HEK293 (cell line): ENCODE measurements around the gene NAPSA.
A peak's percentile ranks its signal among the peaks of the same experiment; 100 is the strongest.

Source experiments
- CTCF ChIP-seq: fragments of 450-650 bp; formaldehyde crosslinking; IDR thresholded peaks from 2 replicates; pipeline ENCODE4 v1.5.1; 2016; ENCODE audit warnings: missing biosample characterization, missing genetic modification characterization
- EGR2 ChIP-seq: fragments of 450-650 bp; formaldehyde crosslinking; IDR thresholded peaks from 2 replicates; pipeline ENCODE4 v1.5.1; 2016; ENCODE audit warnings: low read depth, missing biosample characterization, missing genetic modification characterization
- GLI2 ChIP-seq: fragments of 450-650 bp; formaldehyde crosslinking; IDR thresholded peaks from 2 replicates; pipeline ENCODE4; 2017; ENCODE audit warnings: missing biosample characterization, missing genetic modification characterization, low read depth, borderline replicate concordance
- GLIS1 ChIP-seq: fragments of 450-650 bp; formaldehyde crosslinking; IDR thresholded peaks from 2 replicates; pipeline ENCODE4 v1.5.1; 2016; ENCODE audit warnings: missing biosample characterization, missing genetic modification characterization
- KLF8 ChIP-seq: fragments of 450-650 bp; formaldehyde crosslinking; IDR thresholded peaks from 2 replicates; pipeline ENCODE4 v1.5.1; 2016; ENCODE audit warnings: missing biosample characterization, missing genetic modification characterization
- MEIS1 ChIP-seq: sonication (generic); formaldehyde crosslinking; IDR thresholded peaks from 2 replicates; pipeline ENCODE4 v1.8.1; 2022; ENCODE audit warnings: missing genetic modification reagents, mild to moderate bottlenecking, borderline replicate concordance
- SCRT1 ChIP-seq: fragments of 450-650 bp; formaldehyde crosslinking; IDR thresholded peaks from 2 replicates; pipeline ENCODE4 v1.5.1; 2016; ENCODE audit warnings: missing biosample characterization, missing genetic modification characterization, borderline replicate concordance
- TCF7L2 ChIP-seq: IDR thresholded peaks from 2 replicates; pipeline ENCODE4 v1.6.1; 2011; ENCODE audit warnings: low read depth, mild to moderate bottlenecking, inconsistent platforms, low read length, moderate library complexity, borderline replicate concordance
- YY1 ChIP-seq: fragments of 450-650 bp; formaldehyde crosslinking; IDR thresholded peaks from 2 replicates; pipeline ENCODE4 v1.5.1; 2018; ENCODE audit warnings: missing biosample characterization, missing genetic modification characterization
- ZBTB48 ChIP-seq: fragments of 450-650 bp; formaldehyde crosslinking; IDR thresholded peaks from 2 replicates; pipeline ENCODE4 v1.5.1; 2016; ENCODE audit warnings: missing biosample characterization, missing genetic modification characterization
- ZFP3 ChIP-seq: fragments of 450-650 bp; formaldehyde crosslinking; IDR thresholded peaks from 2 replicates; pipeline ENCODE4 v1.5.1; 2016; ENCODE audit warnings: low read depth, missing biosample characterization, missing genetic modification characterization
- ZIC2 ChIP-seq: fragments of 450-650 bp; formaldehyde crosslinking; IDR thresholded peaks from 2 replicates; pipeline ENCODE4 v1.5.1; 2016; ENCODE audit warnings: missing biosample characterization, missing genetic modification characterization
- ZNF121 ChIP-seq: fragments of 450-650 bp; formaldehyde crosslinking; IDR thresholded peaks from 2 replicates; pipeline ENCODE4 v1.5.1; 2016; ENCODE audit warnings: missing biosample characterization, missing genetic modification characterization
- ZNF248 ChIP-seq: fragments of 450-650 bp; formaldehyde crosslinking; IDR thresholded peaks from 2 replicates; pipeline ENCODE4 v1.5.1; 2017; ENCODE audit warnings: missing biosample characterization, missing genetic modification characterization
- ZNF335 ChIP-seq: fragments of 450-650 bp; formaldehyde crosslinking; conservative IDR thresholded peaks from 2 replicates; pipeline ENCODE4 v1.5.1; 2016; ENCODE audit warnings: missing biosample characterization, missing genetic modification characterization
- ZNF391 ChIP-seq: fragments of 450-650 bp; formaldehyde crosslinking; IDR thresholded peaks from 2 replicates; pipeline ENCODE4 v1.5.1; 2016; ENCODE audit warnings: low read depth, missing biosample characterization, missing genetic modification characterization, borderline replicate concordance
- ZNF416 ChIP-seq: fragments of 450-650 bp; formaldehyde crosslinking; IDR thresholded peaks from 2 replicates; pipeline ENCODE4 v1.5.1; 2016; ENCODE audit warnings: missing biosample characterization, missing genetic modification characterization
- ZNF514 ChIP-seq: fragments of 450-650 bp; formaldehyde crosslinking; IDR thresholded peaks from 2 replicates; pipeline ENCODE4 v1.5.1; 2016; ENCODE audit warnings: missing biosample characterization, missing genetic modification characterization
- ZNF629 ChIP-seq: fragments of 450-650 bp; formaldehyde crosslinking; IDR thresholded peaks from 2 replicates; pipeline ENCODE4 v1.5.1; 2017; ENCODE audit warnings: missing biosample characterization, missing genetic modification characterization
- ZNF658 ChIP-seq: fragments of 450-650 bp; formaldehyde crosslinking; IDR thresholded peaks from 2 replicates; pipeline ENCODE4; 2016; ENCODE audit warnings: missing biosample characterization, missing genetic modification characterization
- ZNF785 ChIP-seq: fragments of 450-650 bp; formaldehyde crosslinking; IDR thresholded peaks from 2 replicates; pipeline ENCODE4 v1.5.1; 2016; ENCODE audit warnings: missing biosample characterization, missing genetic modification characterization
- ZSCAN30 ChIP-seq: fragments of 450-650 bp; IDR thresholded peaks from 2 replicates; pipeline ENCODE4 v1.5.1; 2018; ENCODE audit warnings: missing biosample characterization, mild to moderate bottlenecking, missing genetic modification characterization, moderate library complexity
- TF ChIP-seq, protein P1 (sequence below): fragments of 450-650 bp; formaldehyde crosslinking; IDR thresholded peaks from 2 replicates; pipeline ENCODE4 v1.5.1; 2016; ENCODE audit warnings: missing biosample characterization, missing genetic modification characterization, low read depth

Gene NAPSA

DNA sequence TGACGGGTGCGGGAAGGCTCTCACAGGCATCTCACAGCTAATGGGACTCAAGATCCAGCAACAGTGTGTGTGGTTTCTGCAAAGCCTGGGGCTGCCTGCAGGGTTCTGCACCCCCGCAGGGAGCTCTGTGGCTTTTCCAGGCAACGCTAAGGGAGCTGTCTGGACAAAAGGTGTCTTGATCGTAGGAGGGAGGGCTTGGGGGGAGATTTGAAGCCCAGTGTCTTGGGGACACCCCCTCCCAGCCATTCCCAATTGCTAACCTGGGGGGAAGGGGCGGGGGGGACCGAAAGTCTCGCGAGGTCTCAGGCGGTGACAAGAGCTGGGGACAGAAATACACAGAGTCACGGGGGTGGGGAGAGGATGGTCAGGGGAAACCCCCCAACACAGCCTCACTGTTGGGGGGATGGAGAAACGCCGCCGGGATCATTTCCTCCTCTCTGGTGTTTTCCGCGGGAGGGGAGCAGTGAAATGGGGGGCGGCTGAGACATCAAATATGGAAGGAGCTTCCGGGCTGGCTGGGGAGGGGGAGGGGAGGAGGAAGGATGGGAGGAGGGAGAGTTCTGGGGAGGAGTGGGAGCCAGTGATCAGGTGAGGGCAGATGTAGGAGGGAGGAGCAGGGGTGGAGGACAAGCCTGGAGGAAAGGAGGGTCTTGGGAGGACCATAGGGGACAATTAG lies 49.5 kb downstream of the NAPSA start (continued):
- TF ChIP-seq GLIS1 (tag by site-specific recombination) (peak; percentile 63; the same call in 1 of the 2 replicates), ZBTB48 (tag by site-specific recombination) (peak; percentile 20; the same call in 1 of the 2 replicates), ZNF248 (tag by site-specific recombination) (no peak), EGR2 (peak; percentile 71), ZFP3 (tag by site-specific recombination) (no peak), KLF8 (tag by site-specific recombination) (peak; percentile 82), ZSCAN30 (tag by site-specific recombination) (peak; percentile 15; the same call in 1 of the 2 replicates), YY1 (tag by site-specific recombination) (no peak), ZIC2 (tag by site-specific recombination) (peak; percentile 83), ZNF658 (tag by site-specific recombination) (no peak), SCRT1 (tag by site-specific recombination) (peak; percentile 42; the same call in 1 of the 2 replicates), ZNF514 (no peak), ZNF416 (tag by site-specific recombination) (no peak), ZNF121 (tag by site-specific recombination) (no peak), MEIS1 (no peak), ZNF391 (tag by site-specific recombination) (peak; percentile 30; the same call in 1 of the 2 replicates), ZNF629 (tag by site-specific recombination) (peak; percentile 30; the same call in 1 of the 2 replicates), TCF7L2 (no peak), ZNF785 (peak; percentile 73; the same call in 1 of the 2 replicates), GLI2 (tag by site-specific recombination) (no peak), CTCF (0 out of 2 replicates have a peak, but pooled peaks have one; percentile 8), ZNF335 (tag by site-specific recombination) (peak; percentile 76)
- TF ChIP-seq, protein P1, sequence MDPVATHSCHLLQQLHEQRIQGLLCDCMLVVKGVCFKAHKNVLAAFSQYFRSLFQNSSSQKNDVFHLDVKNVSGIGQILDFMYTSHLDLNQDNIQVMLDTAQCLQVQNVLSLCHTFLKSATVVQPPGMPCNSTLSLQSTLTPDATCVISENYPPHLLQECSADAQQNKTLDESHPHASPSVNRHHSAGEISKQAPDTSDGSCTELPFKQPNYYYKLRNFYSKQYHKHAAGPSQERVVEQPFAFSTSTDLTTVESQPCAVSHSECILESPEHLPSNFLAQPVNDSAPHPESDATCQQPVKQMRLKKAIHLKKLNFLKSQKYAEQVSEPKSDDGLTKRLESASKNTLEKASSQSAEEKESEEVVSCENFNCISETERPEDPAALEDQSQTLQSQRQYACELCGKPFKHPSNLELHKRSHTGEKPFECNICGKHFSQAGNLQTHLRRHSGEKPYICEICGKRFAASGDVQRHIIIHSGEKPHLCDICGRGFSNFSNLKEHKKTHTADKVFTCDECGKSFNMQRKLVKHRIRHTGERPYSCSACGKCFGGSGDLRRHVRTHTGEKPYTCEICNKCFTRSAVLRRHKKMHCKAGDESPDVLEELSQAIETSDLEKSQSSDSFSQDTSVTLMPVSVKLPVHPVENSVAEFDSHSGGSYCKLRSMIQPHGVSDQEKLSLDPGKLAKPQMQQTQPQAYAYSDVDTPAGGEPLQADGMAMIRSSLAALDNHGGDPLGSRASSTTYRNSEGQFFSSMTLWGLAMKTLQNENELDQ (tag by site-specific recombination): no peak
